Vagina (tissue), 2 donors: Measurements from ENCODE around the gene ARHGEF17. TPM values are rescaled to one million over a fixed set of nuclear protein-coding genes. Genes with fewer than 3 reads are reported as not detected.

Experiments
- DNase-seq, 2 donors: peaks; one replicate each; pipeline ENCODE4 v3.0.0-alpha.2; 2017; ENCODE audit errors: extremely low spot score in 2 of 2
- H3K27ac ChIP-seq: fragments of 200-600 bp; sonication (generic); one replicate; pipeline ENCODE4 v1.5.1; 2019
- H3K27me3 ChIP-seq: fragments of 200-600 bp; sonication (generic); one replicate; pipeline ENCODE4 v1.5.1; 2019
- H3K36me3 ChIP-seq, 2 donors: fragments of 200-600 bp; sonication (generic); one replicate each; pipeline ENCODE4 v1.5.1; 2017 to 2019
- H3K4me1 ChIP-seq: fragments of 200-600 bp; sonication (generic); one replicate; pipeline ENCODE4 v1.5.1; 2019
- H3K4me3 ChIP-seq, 2 donors: fragments of 200-600 bp; sonication (generic); 1 replicate in 1 of 2; 2 replicates in 1 of 2; pipeline ENCODE4 v1.5.1; 2016 to 2019
- H3K9me3 ChIP-seq: fragments of 200-600 bp; sonication (generic); one replicate; pipeline ENCODE4 v1.5.1; 2019
- CTCF ChIP-seq, 3 experiments: fragments of 450-650 bp in 2 of 3; fragments of 200-600 bp in 1 of 3; sonication (generic) in 1 of 3; IDR thresholded peaks; one replicate each; pipeline ENCODE4 v1.5.1; 2017 to 2019; ENCODE audit warnings: antibody characterized with exemption in 3 of 3, mild to moderate bottlenecking in 2 of 3, moderate library complexity in 2 of 3
- POLR2A ChIP-seq, 2 donors: fragments of 450-650 bp; IDR thresholded peaks; one replicate each; pipeline ENCODE4 v1.6.1; 2017; ENCODE audit warnings: antibody characterized with exemption in 2 of 2, mild to moderate bottlenecking in 2 of 2, moderate library complexity in 2 of 2
- POLR2AphosphoS5 ChIP-seq, 2 donors: sonication (generic); formaldehyde crosslinking; IDR thresholded peaks; one replicate each; pipeline ENCODE4 v1.9.0; 2017; ENCODE audit warnings: antibody characterized with exemption in 2 of 2, mild to moderate bottlenecking in 2 of 2, low read depth in 1 of 2; ENCODE audit not compliant: insufficient read depth in 1 of 2
- intact Hi-C: fragments of 100-400 bp; cut with DNase I; formaldehyde crosslinking; loops from one replicate; pipeline ENCODE4 v1.15.1; 2023
- total RNA-seq: library from RNA; depleted of rRNA; stranded (reverse); fragments of >200 nt; gene quantifications from one replicate; pipeline ENCODE4 v1.2.3, GENCODE V29; 2016

The ARHGEF17 gene
- total RNA-seq, 1 donor from 2014 or later: 32.9 TPM

DNA sequence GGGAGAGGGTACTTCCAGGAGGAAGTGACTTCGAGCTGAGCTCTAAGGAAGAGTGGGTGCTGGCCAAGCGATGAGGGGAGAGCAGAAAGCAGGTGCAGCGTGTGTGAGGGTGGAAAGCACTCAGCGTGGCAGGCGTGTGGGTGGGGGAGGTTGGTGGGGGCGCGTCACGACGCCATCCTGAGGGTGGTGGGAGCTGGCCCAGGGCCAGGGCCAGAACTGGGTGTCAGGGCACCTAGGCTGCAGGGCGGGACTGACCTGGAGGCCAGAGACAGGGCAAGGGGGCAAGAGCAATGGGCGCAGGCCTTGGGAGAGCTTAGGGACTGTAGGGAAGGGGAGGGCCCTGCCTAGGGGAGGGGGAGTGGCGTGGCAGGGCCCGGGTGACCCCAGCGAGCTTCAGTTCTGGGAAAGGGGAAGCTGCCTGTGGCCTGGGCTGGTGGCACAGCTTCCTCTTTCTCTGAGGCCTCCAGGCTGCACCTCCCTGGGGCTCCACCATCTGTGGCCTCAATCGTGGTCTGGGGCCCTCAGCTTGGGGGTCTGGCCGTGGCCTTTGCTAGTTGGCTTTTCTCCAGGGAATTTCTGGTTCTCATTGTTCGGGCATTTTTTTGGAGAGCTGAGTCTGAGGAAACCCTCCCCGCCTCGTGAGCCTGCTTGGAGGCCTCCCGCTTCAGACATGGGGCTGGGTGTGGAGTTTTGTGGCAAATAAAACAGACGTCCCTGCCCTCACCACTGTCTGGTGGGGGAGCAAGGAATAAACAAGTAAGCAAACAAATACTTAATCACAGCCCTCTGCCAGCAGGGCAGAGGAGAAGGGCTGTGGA, 77.0 kb downstream of the ARHGEF17 start:
- Histone ChIP-seq H3K27ac (no peak overlapping the region), H3K9me3 (no peaks in the 10 kb centered on the region), H3K36me3 (no peaks in the 10 kb centered on the region), H3K4me3 (no peak overlapping the region), H3K4me1 (peaks cover 66% of the 10 kb centered on the region), H3K27me3 (no peaks in the 10 kb centered on the region)
- TF ChIP-seq POLR2AphosphoS5 (IDR thresholded peaks at IDR 0.05; ENCODE audit: insufficient read depth in 1 of 2, low read depth in 1 of 2): peak in 1 of 2 donors; percentile 13
- TF ChIP-seq CTCF (IDR thresholded peaks at IDR 0.05): no peak
- no peak for DNase-seq
- intact Hi-C loops: no loop called here

DNA sequence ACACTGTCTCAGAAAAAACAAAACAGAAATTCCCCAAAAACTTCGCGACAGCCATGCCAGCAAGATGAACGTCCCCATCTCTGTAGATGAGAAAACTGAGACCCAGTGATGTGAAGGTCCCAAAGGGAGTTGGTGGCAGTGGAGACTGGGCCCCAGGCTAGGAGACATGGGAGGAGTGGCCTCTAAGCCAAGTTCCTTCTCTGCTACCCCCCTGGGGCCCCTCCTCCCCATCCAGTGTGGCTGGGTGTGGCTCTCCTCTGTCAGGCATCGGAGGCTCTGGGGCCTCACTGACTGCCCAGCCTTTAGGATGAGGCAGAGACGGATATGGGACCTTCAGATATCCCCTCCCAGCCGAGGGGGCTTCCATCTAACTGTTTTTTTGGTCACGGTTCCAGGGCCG, 77.9 kb downstream of the ARHGEF17 start:
- no peak for DNase-seq
- no peaks in the 10 kb centered on the region for H3K27me3 ChIP-seq
- no peak for TF ChIP-seq POLR2A (IDR thresholded peaks at IDR 0.05)
- no peak for TF ChIP-seq CTCF (IDR thresholded peaks at IDR 0.05)
- no peak for TF ChIP-seq POLR2AphosphoS5 (IDR thresholded peaks at IDR 0.05; ENCODE audit: insufficient read depth in 1 of 2, low read depth in 1 of 2)
- intact Hi-C loops: no loop called here
- peaks cover 66% of the 10 kb centered on the region for H3K4me1 ChIP-seq
- H3K36me3 ChIP-seq: no peaks in the 10 kb centered on the region
- H3K9me3 ChIP-seq: no peaks in the 10 kb centered on the region
- H3K4me3 ChIP-seq: no peak overlapping the region
- no peak overlapping the region for H3K27ac ChIP-seq

DNA sequence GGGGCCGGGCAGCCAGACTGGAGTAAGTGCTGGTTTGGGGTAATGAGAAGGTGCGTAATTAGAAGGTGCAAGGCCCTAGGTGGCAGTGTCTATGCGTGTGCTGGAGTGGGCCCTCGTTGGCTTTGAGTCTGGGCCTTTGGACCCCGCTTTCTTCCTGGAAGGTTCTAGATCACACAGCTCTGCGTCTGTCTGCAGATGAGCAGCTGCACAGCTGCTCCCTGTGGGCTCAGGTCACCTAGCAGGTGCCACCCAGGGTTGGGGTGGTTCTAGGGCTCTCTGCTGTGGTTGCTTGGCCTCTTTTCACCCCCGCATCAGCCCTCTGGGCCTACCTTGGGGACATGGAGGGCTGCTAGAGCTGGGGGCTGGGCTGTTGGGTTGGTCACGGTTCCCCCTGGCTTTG, 78.5 kb downstream of the ARHGEF17 start:
- H3K27ac ChIP-seq: no peak overlapping the region
- TF ChIP-seq POLR2A (IDR thresholded peaks at IDR 0.05): no peak
- no peak for TF ChIP-seq CTCF (IDR thresholded peaks at IDR 0.05)
- TF ChIP-seq POLR2AphosphoS5 (IDR thresholded peaks at IDR 0.05; ENCODE audit: insufficient read depth in 1 of 2, low read depth in 1 of 2): no peak
- no peak overlapping the region for H3K4me3 ChIP-seq
- H3K36me3 ChIP-seq: no peaks in the 10 kb centered on the region
- no peaks in the 10 kb centered on the region for H3K27me3 ChIP-seq
- intact Hi-C loops: no loop called here
- peaks cover 66% of the 10 kb centered on the region for H3K4me1 ChIP-seq
- no peaks in the 10 kb centered on the region for H3K9me3 ChIP-seq
- no peak for DNase-seq

- H3K27ac ChIP-seq: no peak overlapping the region
- no peak for DNase-seq
- intact Hi-C loops: no loop called here
- H3K4me1 ChIP-seq: peaks cover 66% of the 10 kb centered on the region
- no peak overlapping the region for H3K4me3 ChIP-seq
- no peaks in the 10 kb centered on the region for H3K9me3 ChIP-seq
- H3K27me3 ChIP-seq: no peaks in the 10 kb centered on the region
- TF ChIP-seq POLR2AphosphoS5 (IDR thresholded peaks at IDR 0.05; ENCODE audit: insufficient read depth in 1 of 2, low read depth in 1 of 2) (no peak), CTCF (IDR thresholded peaks at IDR 0.05) (no peak), POLR2A (IDR thresholded peaks at IDR 0.05) (no peak)
- no peaks in the 10 kb centered on the region for H3K36me3 ChIP-seq
These were observed 79.7 kb downstream of the ARHGEF17 start for GRCh38 chr11:73387594-73388264.
